H4 (cell line): Measurements from ENCODE around the gene EFHD2. TPM values are rescaled to one million over a fixed set of nuclear protein-coding genes. Genes with fewer than 3 reads are reported as not detected.
"Not testable (repeated sequence)": the region's sequence is repeated elsewhere in the genome, so short reads cannot be mapped to it uniquely, and the experiment has no call there.

Experiments
- DNase-seq: peaks from one replicate; pipeline ENCODE4 v3.0.0-alpha.2; 2015; ENCODE audit warnings: low spot score
- total RNA-seq: library from RNA; depleted of rRNA; stranded (reverse); fragments of >200 nt; shearing (Covaris generic); gene quantifications from 2 replicates; pipeline ENCODE4 v1.2.3, GENCODE V29; 2014; rRNA removed

EFHD2 gene
- 30.8 and 33.5 TPM in 2 replicates for total RNA-seq

- peak; percentile 58 for DNase-seq
Measured at GRCh38 chr1:15409388-15410222, at the start of gene EFHD2. Gene EFHD2, plus strand, starts transcription at chr1:15409888. Its CDS starts 84 bp downstream, at chr1:15409972.

GRCh38 chr1:15360700-15361099, 49.0 kb upstream of the EFHD2 start:
- no peak for DNase-seq

GRCh38 chr1:15362096-15362736, 47.5 kb upstream of the EFHD2 start:
- no peak for DNase-seq

GRCh38 chr1:15362737-15363128, 47.0 kb upstream of the EFHD2 start:
- no peak for DNase-seq

- no peak for DNase-seq
Measured at GRCh38 chr1:15364740-15365139, 44.9 kb upstream of the EFHD2 start.

GRCh38 chr1:15368888-15369287, 40.8 kb upstream of the EFHD2 start:
- DNase-seq: no peak

- no peak for DNase-seq
Measured at GRCh38 chr1:15370268-15370667, 39.4 kb upstream of the EFHD2 start.

- DNase-seq: no peak
Measured at GRCh38 chr1:15370781-15371520, 38.7 kb upstream of the EFHD2 start.

- DNase-seq: no peak
Measured at GRCh38 chr1:15371610-15372545, 37.8 kb upstream of the EFHD2 start.

GRCh38 chr1:15378729-15379128, 31.0 kb upstream of the EFHD2 start:
- DNase-seq: no peak

- not testable (repeated sequence) for DNase-seq
Measured at GRCh38 chr1:15379151-15379550, 30.5 kb upstream of the EFHD2 start.

GRCh38 chr1:15380601-15381508, 28.8 kb upstream of the EFHD2 start:
- no peak for DNase-seq

GRCh38 chr1:15381805-15382204, 27.9 kb upstream of the EFHD2 start:
- DNase-seq: no peak

GRCh38 chr1:15382601-15383518, 26.8 kb upstream of the EFHD2 start:
- no peak for DNase-seq

GRCh38 chr1:15383810-15384209, 25.9 kb upstream of the EFHD2 start:
- DNase-seq: no peak

GRCh38 chr1:15384301-15384901, 25.3 kb upstream of the EFHD2 start:
- peak; percentile 22 for DNase-seq

- no peak for DNase-seq
Measured at GRCh38 chr1:15385420-15385819, 24.3 kb upstream of the EFHD2 start.

- DNase-seq: no peak
Measured at GRCh38 chr1:15386164-15386749, 23.4 kb upstream of the EFHD2 start.
